CD4-positive, alpha-beta T cell treated with Interleukin-4 for 4 hours (primary cell): ENCODE data around the gene SF1.

Source experiments
- DNase-seq: peaks from one replicate; pipeline ENCODE4 v3.0.0-alpha.2; 2020

SF1 gene

DNA sequence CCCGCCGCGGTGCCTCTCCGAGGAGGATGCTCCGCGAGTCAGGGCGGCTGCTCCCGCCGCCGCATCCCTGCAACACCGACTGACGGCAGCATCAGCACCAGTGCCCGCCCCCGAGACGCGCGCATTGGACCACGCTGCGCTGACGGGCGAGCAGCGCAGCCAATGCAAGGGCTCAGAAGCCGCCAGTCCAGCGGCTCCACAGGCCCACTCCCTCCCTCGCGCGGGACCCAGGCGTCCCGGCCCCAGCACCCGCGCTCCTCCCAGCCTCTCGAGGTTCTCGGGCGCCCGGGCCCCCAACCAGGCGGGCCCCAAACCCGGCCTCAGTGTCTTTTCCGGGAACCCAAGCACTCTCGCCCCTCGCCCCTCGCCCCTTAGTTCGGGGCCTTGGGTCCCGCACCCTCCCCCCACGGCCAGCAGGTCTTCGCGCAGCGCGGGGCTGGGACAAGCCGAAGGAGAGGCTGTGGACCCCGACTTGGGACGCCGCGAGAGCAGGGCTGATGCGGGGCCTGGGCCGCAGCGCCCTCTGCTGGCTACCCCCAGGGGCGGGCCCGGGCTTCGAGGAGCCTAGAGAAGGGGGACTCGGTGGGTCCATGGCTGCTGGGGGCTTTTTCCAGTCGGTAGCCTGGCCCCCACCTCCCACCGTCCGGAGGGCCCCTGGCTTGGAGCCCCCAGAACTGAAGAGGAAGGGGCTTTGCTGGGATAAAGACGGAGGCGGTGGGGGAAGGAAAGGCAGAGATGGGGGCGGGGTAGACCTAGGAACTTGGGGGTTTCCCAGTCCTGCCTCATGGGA lies 55.0 kb downstream of the SF1 start, which contains the start of gene NRXN2:
TSS of gene NRXN2 (minus strand) at position 81 of the 790 bp plus-strand sequence. CDS start 9,498 bp downstream, outside the sequence.
- peak; percentile 82 for DNase-seq

DNA sequence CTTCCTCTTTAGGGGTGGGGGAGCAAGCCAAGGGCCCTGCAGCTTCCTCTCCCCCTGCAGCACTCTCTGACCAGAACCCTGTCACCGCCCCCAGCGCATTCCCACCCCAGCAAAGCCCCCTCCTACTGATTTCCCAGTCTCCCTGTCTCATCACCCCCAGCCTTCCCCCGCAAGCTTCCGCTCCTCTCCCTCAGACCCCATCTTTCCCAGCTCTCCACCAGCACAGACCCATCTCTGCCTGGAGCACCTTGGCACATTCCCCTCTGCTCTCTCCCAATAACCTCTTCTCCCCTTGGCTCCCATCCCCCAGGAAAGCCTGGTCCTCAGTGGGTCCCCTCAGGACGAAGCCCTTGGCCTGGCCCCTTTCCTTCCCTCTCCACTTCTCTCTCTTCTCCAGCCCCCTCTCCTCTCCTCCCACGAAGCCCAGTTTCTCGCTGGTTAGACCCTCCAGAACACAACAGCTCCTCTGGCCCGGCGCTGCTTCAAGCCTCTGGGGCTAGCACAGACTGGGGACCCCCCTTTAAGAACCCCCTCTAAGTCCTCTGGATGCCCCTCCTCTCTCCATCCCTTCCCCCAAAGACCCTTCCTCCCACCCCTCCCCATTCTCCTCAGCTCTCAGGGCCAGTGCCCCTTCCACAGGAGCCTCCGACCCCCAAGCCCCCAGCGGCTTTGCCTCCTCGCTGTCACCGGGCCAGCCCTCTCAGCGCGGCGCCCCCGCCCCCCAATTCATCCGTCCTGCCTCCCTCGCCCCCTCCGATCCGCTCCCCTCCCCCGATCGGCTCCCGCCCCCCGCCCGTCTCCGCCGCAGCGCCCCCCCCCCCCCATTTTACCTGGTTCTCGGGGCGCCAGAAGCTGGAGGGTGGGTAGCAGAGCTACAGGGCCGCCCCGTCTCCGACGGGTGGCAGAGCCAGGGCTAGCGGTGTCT lies 55.9 kb downstream of the SF1 start:
- no peak for DNase-seq

DNA sequence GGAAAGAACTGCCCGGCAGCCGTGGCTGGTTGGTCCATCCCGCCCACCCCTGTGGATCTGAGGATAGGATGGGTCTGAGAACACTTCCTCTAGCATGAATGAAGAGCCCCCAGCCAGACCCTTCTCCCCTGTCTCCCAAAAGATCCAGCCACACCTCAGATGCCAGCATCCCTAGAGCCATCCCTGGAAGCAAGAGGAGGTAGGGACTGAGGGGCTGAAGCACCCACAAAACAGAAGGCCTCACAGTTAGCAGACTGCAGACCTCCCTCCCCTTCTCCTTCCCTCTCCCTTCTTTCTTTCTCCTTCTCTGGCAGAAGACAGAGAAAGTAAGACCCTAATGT lies 57.0 kb downstream of the SF1 start:
- no peak for DNase-seq

- no peak for DNase-seq
Observed at GRCh38 chr11:64720640-64721358, 57.5 kb downstream of the SF1 start.

GRCh38 chr11:64720167-64720566 lies 58.2 kb downstream of the SF1 start:
- no peak for DNase-seq

GRCh38 chr11:64719406-64719805 lies 58.9 kb downstream of the SF1 start:
- no peak for DNase-seq

DNA sequence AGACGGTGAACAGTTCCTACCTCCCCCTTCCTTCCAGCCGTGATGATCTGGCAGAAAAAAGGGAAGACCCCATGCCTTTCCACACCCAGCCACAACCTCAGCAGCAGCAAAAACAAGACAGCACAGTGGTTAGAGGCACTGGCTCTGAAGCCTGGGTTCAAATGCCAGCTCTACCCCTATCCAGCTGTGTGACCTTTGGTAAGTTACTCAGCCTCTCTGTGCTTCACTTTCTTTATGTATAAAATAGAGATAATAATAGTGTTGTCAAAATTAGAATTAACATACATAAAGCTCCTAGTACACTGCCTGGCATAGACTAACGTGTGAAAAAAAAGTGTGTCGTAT lies 59.6 kb downstream of the SF1 start:
- no peak for DNase-seq

- no peak for DNase-seq
Observed at GRCh38 chr11:64718084-64718779, 60.1 kb downstream of the SF1 start.

GRCh38 chr11:64717268-64717578 lies 61.1 kb downstream of the SF1 start:
- no peak for DNase-seq

DNA sequence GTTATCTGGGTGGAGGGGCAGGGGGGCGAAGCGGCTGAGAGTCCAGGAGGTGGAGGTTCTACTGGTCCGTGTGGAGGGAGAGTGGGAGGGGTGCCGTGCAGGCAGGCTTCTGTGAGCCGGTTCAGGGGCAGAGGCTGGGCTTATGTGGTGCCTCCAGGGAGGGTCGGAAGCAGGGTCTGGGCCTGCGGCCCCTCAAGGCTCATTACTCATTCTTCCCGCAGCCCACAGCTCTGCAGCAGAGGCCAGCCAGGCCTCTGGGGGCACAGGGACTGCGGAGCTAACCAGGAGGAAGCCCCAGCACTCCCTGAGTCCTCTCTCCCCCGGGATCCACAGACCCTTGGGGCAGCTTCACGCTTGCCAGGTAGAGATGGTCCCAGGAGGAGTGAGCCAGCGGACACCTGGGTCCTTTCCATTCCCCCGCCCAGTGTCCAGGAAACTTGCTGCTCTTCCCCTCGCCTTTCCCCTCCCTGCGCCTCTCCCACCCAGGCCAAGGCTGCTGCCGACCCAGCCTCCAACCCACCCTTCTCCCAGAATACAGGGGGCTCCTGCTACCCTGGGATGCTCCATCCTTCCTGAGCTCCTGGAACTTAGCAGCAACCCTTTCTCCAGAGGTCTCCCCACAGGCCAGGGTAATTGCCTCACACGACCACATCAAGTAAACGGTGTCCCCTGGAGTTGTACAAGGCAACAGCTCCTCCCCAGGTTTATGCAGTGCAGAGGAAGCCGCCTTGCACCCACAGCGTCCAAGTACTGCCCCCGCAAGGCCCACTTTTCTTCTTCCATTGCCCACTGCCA lies 61.7 kb downstream of the SF1 start:
- no peak for DNase-seq

DNA sequence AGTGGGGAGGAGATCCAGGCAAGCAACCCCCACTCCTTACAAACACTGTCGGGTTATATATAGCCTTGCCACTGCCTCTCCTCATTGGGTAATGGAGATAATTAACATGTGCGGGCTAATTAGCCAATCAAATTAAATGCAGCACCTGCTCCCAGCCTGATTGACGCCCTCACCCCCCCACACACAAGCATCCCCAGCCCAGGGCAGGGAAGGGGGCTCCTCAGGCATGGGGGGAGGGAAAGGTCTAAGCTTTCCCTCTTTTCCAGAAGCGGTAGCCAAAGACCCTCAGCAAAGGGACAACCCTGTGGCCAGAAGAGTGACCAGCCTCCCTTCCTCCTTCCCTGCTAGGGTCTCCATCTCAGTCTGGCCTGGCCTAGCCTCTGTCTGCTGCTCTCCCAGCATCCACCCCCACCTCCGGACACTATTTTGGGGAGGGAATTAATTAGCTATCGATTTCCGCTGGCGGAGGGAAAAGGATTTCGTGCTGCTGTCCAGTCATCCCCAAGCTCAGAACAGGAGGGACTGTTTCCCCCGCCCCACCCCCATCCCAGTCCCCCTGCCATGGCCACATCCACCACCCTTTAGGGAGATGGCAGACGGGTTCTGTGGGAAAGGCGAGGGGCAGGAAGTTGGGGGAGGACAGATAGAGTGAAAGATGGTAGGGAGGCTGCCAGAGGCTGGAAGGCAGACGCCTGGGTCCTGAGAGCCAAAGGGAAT lies 62.4 kb downstream of the SF1 start:
- DNase-seq: no peak

GRCh38 chr11:64715110-64715509 lies 63.2 kb downstream of the SF1 start:
- DNase-seq: no peak

GRCh38 chr11:64714666-64715065 lies 63.7 kb downstream of the SF1 start:
- no peak for DNase-seq
